ENCODE data around the gene NCL. TPM values are rescaled to one million over a fixed set of nuclear protein-coding genes. Genes with fewer than 3 reads are reported as not detected.

Gene NCL
- total RNA-seq, 1 experiment from 2014 or later = 1,328 TPM

DNA sequence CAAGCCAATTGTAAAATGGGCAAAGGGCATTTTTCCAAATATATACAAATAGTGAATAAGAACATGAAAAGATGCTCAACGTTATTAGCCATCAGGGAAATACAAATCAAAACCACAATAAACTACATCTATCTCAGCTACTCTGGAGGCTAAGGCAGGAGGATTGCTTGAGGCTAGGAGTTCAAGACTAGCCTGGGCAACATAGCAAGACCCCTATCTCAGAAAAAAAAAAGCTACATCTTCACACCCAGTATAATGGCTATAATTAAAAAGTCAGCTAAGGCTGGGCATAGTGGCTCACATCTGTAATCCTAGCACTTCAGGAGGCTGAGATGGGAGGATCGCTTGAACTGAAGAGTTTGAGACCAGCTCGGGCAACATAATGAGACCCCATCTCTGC lies 12.6 kb upstream of the NCL start:
- H3K27me3 ChIP-seq (replicated peaks; ENCODE audit: insufficient read depth, low read depth, low read length, poor library complexity) = no peaks in the 10 kb centered on the region
- H3K27ac ChIP-seq (ENCODE audit: low read depth, low read length, poor library complexity, severe bottlenecking) = no peak overlapping the region
- no peaks in the 10 kb centered on the region for H3K4me1 ChIP-seq (ENCODE audit: insufficient read depth, low read length, poor library complexity, severe bottlenecking)
- no peaks in the 10 kb centered on the region for H3K36me3 ChIP-seq (ENCODE audit: insufficient read depth, low read length, poor library complexity, severe bottlenecking)
- H3K9me3 ChIP-seq (ENCODE audit: low read depth, low read length, poor library complexity, severe bottlenecking) = no peaks in the 10 kb centered on the region
- TF ChIP-seq, protein P1, sequence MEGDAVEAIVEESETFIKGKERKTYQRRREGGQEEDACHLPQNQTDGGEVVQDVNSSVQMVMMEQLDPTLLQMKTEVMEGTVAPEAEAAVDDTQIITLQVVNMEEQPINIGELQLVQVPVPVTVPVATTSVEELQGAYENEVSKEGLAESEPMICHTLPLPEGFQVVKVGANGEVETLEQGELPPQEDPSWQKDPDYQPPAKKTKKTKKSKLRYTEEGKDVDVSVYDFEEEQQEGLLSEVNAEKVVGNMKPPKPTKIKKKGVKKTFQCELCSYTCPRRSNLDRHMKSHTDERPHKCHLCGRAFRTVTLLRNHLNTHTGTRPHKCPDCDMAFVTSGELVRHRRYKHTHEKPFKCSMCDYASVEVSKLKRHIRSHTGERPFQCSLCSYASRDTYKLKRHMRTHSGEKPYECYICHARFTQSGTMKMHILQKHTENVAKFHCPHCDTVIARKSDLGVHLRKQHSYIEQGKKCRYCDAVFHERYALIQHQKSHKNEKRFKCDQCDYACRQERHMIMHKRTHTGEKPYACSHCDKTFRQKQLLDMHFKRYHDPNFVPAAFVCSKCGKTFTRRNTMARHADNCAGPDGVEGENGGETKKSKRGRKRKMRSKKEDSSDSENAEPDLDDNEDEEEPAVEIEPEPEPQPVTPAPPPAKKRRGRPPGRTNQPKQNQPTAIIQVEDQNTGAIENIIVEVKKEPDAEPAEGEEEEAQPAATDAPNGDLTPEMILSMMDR (conservative IDR thresholded peaks at IDR 0.05; ENCODE audit: low read depth, low read length) = no peak
- TF ChIP-seq EZH2 (IDR thresholded peaks at IDR 0.05; ENCODE audit: borderline replicate concordance, low read depth, low read length, poor library complexity, severe bottlenecking) = no peak
- POLR2A ChIA-PET (ENCODE audit: low non-redundant PET) = interaction anchor here (0.6 kb wide), 1 partner anchor 13 kb away, joined by 3 read pairs; no protein-coding TSS in a partner anchor
- CTCF ChIA-PET = no interaction called here
- intact Hi-C loops (cut with micrococcal nuclease; ENCODE audit: unreplicated experiment) = no loop called here
- DNase-seq (ENCODE audit: low spot score) = no peak
- no peak overlapping the region for H3K4me3 ChIP-seq (ENCODE audit: low read depth, low read length, poor library complexity, severe bottlenecking)
- no TSS peak for BruUV-seq (replicated peaks)

GRCh38 chr2:231475965-231476364 lies 11.7 kb upstream of the NCL start:
- TF ChIP-seq, protein P1 (conservative IDR thresholded peaks at IDR 0.05; ENCODE audit: low read depth, low read length) = no peak
- no peak for TF ChIP-seq EZH2 (IDR thresholded peaks at IDR 0.05; ENCODE audit: borderline replicate concordance, low read depth, low read length, poor library complexity, severe bottlenecking)
- DNase-seq (ENCODE audit: low spot score) = no peak
- Histone ChIP-seq H3K9me3 (ENCODE audit: low read depth, low read length, poor library complexity, severe bottlenecking) (no peaks in the 10 kb centered on the region), H3K4me3 (ENCODE audit: low read depth, low read length, poor library complexity, severe bottlenecking) (no peak overlapping the region), H3K27me3 (replicated peaks; ENCODE audit: insufficient read depth, low read depth, low read length, poor library complexity) (no peaks in the 10 kb centered on the region), H3K4me1 (ENCODE audit: insufficient read depth, low read length, poor library complexity, severe bottlenecking) (no peaks in the 10 kb centered on the region), H3K36me3 (ENCODE audit: insufficient read depth, low read length, poor library complexity, severe bottlenecking) (no peaks in the 10 kb centered on the region), H3K27ac (ENCODE audit: low read depth, low read length, poor library complexity, severe bottlenecking) (no peak overlapping the region)
- intact Hi-C loops (cut with micrococcal nuclease; ENCODE audit: unreplicated experiment) = no loop called here
- ChIA-PET CTCF (no interaction called here), POLR2A (ENCODE audit: low non-redundant PET) (no interaction called here)
- no TSS peak for BruUV-seq (replicated peaks)

- TF ChIP-seq, protein P1 (conservative IDR thresholded peaks at IDR 0.05; ENCODE audit: low read depth, low read length) = no peak
- TF ChIP-seq EZH2 (IDR thresholded peaks at IDR 0.05; ENCODE audit: borderline replicate concordance, low read depth, low read length, poor library complexity, severe bottlenecking) = no peak
- Histone ChIP-seq H3K27me3 (replicated peaks; ENCODE audit: insufficient read depth, low read depth, low read length, poor library complexity) (no peaks in the 10 kb centered on the region), H3K36me3 (ENCODE audit: insufficient read depth, low read length, poor library complexity, severe bottlenecking) (no peaks in the 10 kb centered on the region), H3K4me1 (ENCODE audit: insufficient read depth, low read length, poor library complexity, severe bottlenecking) (peaks cover 6% of the 10 kb centered on the region), H3K9me3 (ENCODE audit: low read depth, low read length, poor library complexity, severe bottlenecking) (no peaks in the 10 kb centered on the region), H3K4me3 (ENCODE audit: low read depth, low read length, poor library complexity, severe bottlenecking) (no peak overlapping the region), H3K27ac (ENCODE audit: low read depth, low read length, poor library complexity, severe bottlenecking) (no peak overlapping the region)
- no TSS peak for BruUV-seq (replicated peaks)
- ChIA-PET CTCF (interaction anchor here (0.7 kb wide), 1 partner anchor 10 kb away, joined by 4 read pairs; no protein-coding TSS in a partner anchor), POLR2A (ENCODE audit: low non-redundant PET) (no interaction called here)
- intact Hi-C loops (cut with micrococcal nuclease; ENCODE audit: unreplicated experiment) = no loop called here
- DNase-seq (ENCODE audit: low spot score) = no peak
Measured at GRCh38 chr2:231472816-231473215, 8.5 kb upstream of the NCL start.

Measured in A673 (cell line).